Bronchial epithelial cell (primary cell): Measurements from ENCODE around the gene KIAA1671. TPM values are rescaled to one million over a fixed set of nuclear protein-coding genes. Genes with fewer than 3 reads are reported as not detected.
A peak's percentile ranks its signal among the peaks of the same experiment; 100 is the strongest.

Experiments
- DNase-seq: peaks from one replicate; pipeline ENCODE4 v3.0.0-alpha.2; 2010; ENCODE audit warnings: low read depth
- FAIRE-seq: peaks from 2 replicates; lab custom pipeline; 2011; peaks lifted over from hg19 to GRCh38; lab: Jason Lieb, UNC
- H3K27me3 ChIP-seq: 2 replicates; pipeline ENCODE4 v1.5.1; 2011; ENCODE audit warnings: low read length; ENCODE audit not compliant: control insufficient read depth, insufficient read depth
- H3K36me3 ChIP-seq: 2 replicates; pipeline ENCODE4 v1.5.1; 2011; ENCODE audit warnings: low read length; ENCODE audit not compliant: control insufficient read depth, insufficient read depth
- H3K4me3 ChIP-seq: 2 replicates; pipeline ENCODE4 v1.5.1; 2011; ENCODE audit warnings: mild to moderate bottlenecking, low read depth, low read length, control low read depth
- total RNA-seq: library from RNA; depleted of rRNA; stranded (reverse); fragments of >200 nt; gene quantifications from 2 replicates; pipeline ENCODE4 v1.2.1, GENCODE V29; 2014
- TF ChIP-seq, protein P1 (sequence below): IDR thresholded peaks from 2 replicates; pipeline ENCODE4 v1.5.1; 2011; ENCODE audit warnings: mild to moderate bottlenecking, moderate library complexity, low read length, control low read depth, inconsistent platforms; ENCODE audit not compliant: insufficient read depth, severe bottlenecking

Gene KIAA1671
- total RNA-seq, 1 donor from 2014 or later, result 14.7 TPM

- Histone ChIP-seq H3K36me3 (no peaks in the 10 kb centered on the region), H3K4me3 (no peak overlapping the region), H3K27me3 (peaks cover 1% of the 10 kb centered on the region)
- FAIRE-seq (no peak), DNase-seq (peak; percentile 69)
- TF ChIP-seq, protein P1, sequence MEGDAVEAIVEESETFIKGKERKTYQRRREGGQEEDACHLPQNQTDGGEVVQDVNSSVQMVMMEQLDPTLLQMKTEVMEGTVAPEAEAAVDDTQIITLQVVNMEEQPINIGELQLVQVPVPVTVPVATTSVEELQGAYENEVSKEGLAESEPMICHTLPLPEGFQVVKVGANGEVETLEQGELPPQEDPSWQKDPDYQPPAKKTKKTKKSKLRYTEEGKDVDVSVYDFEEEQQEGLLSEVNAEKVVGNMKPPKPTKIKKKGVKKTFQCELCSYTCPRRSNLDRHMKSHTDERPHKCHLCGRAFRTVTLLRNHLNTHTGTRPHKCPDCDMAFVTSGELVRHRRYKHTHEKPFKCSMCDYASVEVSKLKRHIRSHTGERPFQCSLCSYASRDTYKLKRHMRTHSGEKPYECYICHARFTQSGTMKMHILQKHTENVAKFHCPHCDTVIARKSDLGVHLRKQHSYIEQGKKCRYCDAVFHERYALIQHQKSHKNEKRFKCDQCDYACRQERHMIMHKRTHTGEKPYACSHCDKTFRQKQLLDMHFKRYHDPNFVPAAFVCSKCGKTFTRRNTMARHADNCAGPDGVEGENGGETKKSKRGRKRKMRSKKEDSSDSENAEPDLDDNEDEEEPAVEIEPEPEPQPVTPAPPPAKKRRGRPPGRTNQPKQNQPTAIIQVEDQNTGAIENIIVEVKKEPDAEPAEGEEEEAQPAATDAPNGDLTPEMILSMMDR, result no peak
Measured at GRCh38 chr22:24926849-24927579, 25.5 kb upstream of the KIAA1671 start.

GRCh38 chr22:24928322-24928721 lies 24.2 kb upstream of the KIAA1671 start:
- no peaks in the 10 kb centered on the region for H3K36me3 ChIP-seq
- no peak for DNase-seq
- H3K4me3 ChIP-seq, result no peak overlapping the region
- FAIRE-seq, result no peak
- TF ChIP-seq, protein P1, result no peak
- peaks cover 1% of the 10 kb centered on the region for H3K27me3 ChIP-seq

GRCh38 chr22:24930678-24931077 lies 21.8 kb upstream of the KIAA1671 start:
- H3K4me3 ChIP-seq, result no peak overlapping the region
- DNase-seq (no peak), FAIRE-seq (no peak)
- no peaks in the 10 kb centered on the region for H3K36me3 ChIP-seq
- TF ChIP-seq, protein P1, result no peak
- peaks cover 1% of the 10 kb centered on the region for H3K27me3 ChIP-seq

- FAIRE-seq (no peak), DNase-seq (no peak)
- Histone ChIP-seq H3K36me3 (no peaks in the 10 kb centered on the region), H3K4me3 (no peak overlapping the region), H3K27me3 (peaks cover 1% of the 10 kb centered on the region)
- TF ChIP-seq, protein P1, result no peak
Measured at GRCh38 chr22:24935771-24936483, 16.6 kb upstream of the KIAA1671 start.

DNA sequence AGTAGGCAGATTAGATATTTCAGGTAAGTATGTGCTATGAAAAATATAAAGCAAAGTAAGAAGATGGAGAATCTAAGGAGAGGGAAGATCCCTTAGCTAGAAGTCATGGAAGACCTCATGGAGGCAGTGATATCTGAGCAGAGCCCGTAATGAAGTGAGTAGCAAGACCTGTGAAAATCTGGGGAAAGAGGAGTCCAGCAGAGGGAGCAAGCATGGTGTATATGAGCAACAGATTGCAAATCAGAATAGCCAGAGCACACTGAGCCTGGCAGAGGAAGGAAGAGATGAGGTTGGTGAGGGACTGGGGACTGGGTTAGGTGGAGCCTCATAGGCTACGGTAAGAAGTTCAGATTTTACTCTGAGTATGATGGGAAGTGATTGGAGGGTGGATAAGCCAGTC lies 15.4 kb upstream of the KIAA1671 start:
- no peaks in the 10 kb centered on the region for H3K27me3 ChIP-seq
- FAIRE-seq (peak; percentile 32), DNase-seq (peak; percentile 49)
- TF ChIP-seq, protein P1, result peak; percentile 55
- no peak overlapping the region for H3K4me3 ChIP-seq
- H3K36me3 ChIP-seq, result no peaks in the 10 kb centered on the region
